Activated naive CD8-positive, alpha-beta T cell treated with anti-CD3 and anti-CD28 coated beads for 36 hours (primary cell): ENCODE data around the gene NKAP. TPM values are rescaled to one million over a fixed set of nuclear protein-coding genes. Genes with fewer than 3 reads are reported as not detected.
A peak's percentile ranks its signal among the peaks of the same experiment; 100 is the strongest.
"Not testable (repeated sequence)": the region's sequence is repeated elsewhere in the genome, so short reads cannot be mapped to it uniquely, and the experiment has no call there.

Experiments
- DNase-seq: peaks from one replicate; pipeline ENCODE4 v3.0.0; 2021
- H3K27ac Mint-ChIP-seq: one replicate; pipeline ENCODE4 v1.8.0; 2022; ENCODE audit warnings: mild to moderate bottlenecking, moderate library complexity, mixed read lengths
- H3K27me3 Mint-ChIP-seq: one replicate; pipeline ENCODE4 v1.8.0; 2022; ENCODE audit warnings: mild to moderate bottlenecking, mixed read lengths
- H3K36me3 Mint-ChIP-seq: one replicate; pipeline ENCODE4 v1.8.0; 2021; ENCODE audit warnings: mild to moderate bottlenecking, mixed read lengths
- H3K4me1 Mint-ChIP-seq: one replicate; pipeline ENCODE4 v1.8.0; 2021; ENCODE audit warnings: mixed read lengths
- H3K4me3 Mint-ChIP-seq: one replicate; pipeline ENCODE4 v1.8.0; 2022; ENCODE audit warnings: mild to moderate bottlenecking, moderate library complexity, mixed read lengths
- H3K9me3 Mint-ChIP-seq: one replicate; pipeline ENCODE4 v1.8.0; 2022; ENCODE audit warnings: mixed read lengths
- total RNA-seq, 2 experiments: library from RNA; stranded (reverse); gene quantifications; one replicate each; pipeline ENCODE4 v1.2.3, GENCODE V29; 2021

Gene NKAP
- total RNA-seq, 2 experiments from 2014 or later, result 8.3 to 9.7 TPM

DNA sequence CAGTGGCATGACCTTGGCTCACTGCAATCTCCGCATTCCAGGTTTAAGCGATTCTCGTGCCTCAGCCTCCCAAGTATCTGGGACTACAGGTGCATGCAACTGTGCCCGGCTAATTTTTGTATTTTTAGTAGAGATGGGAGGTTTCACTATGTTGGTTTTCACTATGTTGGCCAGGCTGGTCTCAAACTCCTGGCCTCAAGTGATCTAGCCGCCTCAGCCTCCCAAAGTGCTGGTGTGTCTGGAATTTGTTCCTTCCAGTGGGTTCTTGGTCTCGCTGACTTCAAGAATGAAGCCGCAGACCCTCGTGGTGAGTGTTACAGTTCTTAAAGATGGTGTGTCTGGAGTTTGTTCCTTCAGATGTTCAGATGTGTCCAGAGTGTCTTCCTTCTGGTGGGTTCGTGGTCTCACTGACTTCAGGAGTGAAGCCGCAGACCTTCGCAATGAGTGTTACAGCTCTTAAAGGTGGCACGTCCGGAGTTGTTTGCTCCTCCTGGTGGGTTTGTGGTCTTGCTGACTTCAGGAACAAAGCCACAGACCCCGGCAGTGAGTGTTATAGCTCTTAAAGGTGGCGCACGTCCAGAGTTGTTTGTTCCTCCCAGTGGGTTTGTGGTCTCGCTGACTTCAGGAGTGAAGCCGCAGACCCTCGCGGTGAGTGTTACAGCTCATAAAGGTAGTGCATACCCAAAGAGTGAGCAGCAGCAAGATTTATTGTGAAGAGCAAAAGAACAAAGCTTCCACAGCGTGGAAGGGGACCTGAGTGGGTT is 12.4 kb upstream of the NKAP start:
- H3K36me3 Mint-ChIP-seq, H3K9me3 Mint-ChIP-seq: not testable (repeated sequence)
- DNase-seq, result peak; percentile 68
- Mint-ChIP-seq H3K27me3 (peaks cover 27% of the 10 kb centered on the region), H3K4me3 (peak overlapping the region; percentile 29), H3K27ac (peak overlapping the region; percentile 61), H3K4me1 (peaks cover 33% of the 10 kb centered on the region)

DNA sequence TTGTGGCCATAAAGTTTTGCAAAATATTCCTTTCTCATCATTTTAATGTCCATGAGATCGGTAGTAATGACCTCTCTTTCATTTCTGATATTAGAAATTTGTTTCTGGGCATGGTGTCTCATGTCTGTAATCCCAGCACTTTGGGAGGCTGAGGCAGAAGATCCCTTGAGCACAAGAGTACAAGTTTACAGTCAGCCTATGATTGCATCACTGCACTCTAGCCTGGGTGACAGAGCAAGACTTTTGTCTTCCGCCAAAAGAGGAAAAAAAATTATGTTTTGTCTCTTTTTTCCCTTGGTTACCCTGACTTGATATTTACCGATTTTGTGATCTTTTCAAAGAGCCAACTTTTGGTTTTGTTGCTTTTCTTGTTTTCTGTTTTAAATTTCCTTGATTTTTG is 10.8 kb upstream of the NKAP start:
- H3K4me3 Mint-ChIP-seq, result no peak overlapping the region
- H3K27ac Mint-ChIP-seq, result no peak overlapping the region
- peaks cover 20% of the 10 kb centered on the region for H3K27me3 Mint-ChIP-seq
- H3K9me3 Mint-ChIP-seq, result no peaks in the 10 kb centered on the region
- peaks cover 33% of the 10 kb centered on the region for H3K4me1 Mint-ChIP-seq
- no peaks in the 10 kb centered on the region for H3K36me3 Mint-ChIP-seq
- DNase-seq, result no peak

DNA sequence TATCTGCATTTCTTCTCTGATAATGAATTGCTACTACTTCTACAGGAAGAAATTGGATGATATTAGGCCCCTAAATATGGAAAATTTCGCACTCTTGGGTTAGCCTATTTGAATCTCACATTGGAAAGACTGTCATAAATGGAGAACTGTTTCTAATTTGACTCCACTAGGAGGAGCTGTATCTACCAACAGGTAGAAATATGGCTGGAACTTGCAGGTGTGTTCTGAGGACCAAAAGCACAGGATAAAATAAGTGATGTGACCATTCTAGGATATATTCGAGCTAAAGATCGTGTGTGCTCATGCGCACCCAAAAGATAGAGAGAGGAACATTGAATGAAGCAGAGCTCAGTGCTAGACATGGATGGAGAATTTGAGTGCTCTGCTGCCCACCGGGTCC is 4.8 kb upstream of the NKAP start:
- no peaks in the 10 kb centered on the region for H3K9me3 Mint-ChIP-seq
- H3K4me1 Mint-ChIP-seq, result peaks cover 3% of the 10 kb centered on the region
- H3K27ac Mint-ChIP-seq, result no peak overlapping the region

GRCh38 chrX:119945481-119945880 is 1.9 kb upstream of the NKAP start:
- Mint-ChIP-seq H3K27ac (no peak overlapping the region), H3K36me3 (peaks cover 2% of the 10 kb centered on the region), H3K9me3 (no peaks in the 10 kb centered on the region), H3K4me3 (no peak overlapping the region), H3K4me1 (peaks cover 10% of the 10 kb centered on the region), H3K27me3 (no peaks in the 10 kb centered on the region)
- no peak for DNase-seq

More for the DNA sequence above, 4.8 kb upstream of the NKAP start:
- no peaks in the 10 kb centered on the region for H3K27me3 Mint-ChIP-seq
- H3K4me3 Mint-ChIP-seq, result no peak overlapping the region
- H3K36me3 Mint-ChIP-seq, result no peaks in the 10 kb centered on the region
- no peak for DNase-seq

- H3K4me1 Mint-ChIP-seq, result peaks cover 9% of the 10 kb centered on the region
- peak overlapping the region; percentile 95 for H3K27ac Mint-ChIP-seq
- H3K36me3 Mint-ChIP-seq, result peaks cover 2% of the 10 kb centered on the region
- peak overlapping the region; percentile 95 for H3K4me3 Mint-ChIP-seq
- H3K9me3 Mint-ChIP-seq, result no peaks in the 10 kb centered on the region
- no peaks in the 10 kb centered on the region for H3K27me3 Mint-ChIP-seq
- DNase-seq, result no peak
Observed at GRCh38 chrX:119942831-119943184, 743 bp downstream of the NKAP start.

GRCh38 chrX:119942173-119942819 is 1.3 kb downstream of the NKAP start:
- H3K27ac Mint-ChIP-seq, result peak overlapping the region; percentile 95
- H3K4me3 Mint-ChIP-seq, result peak overlapping the region; percentile 95
- H3K4me1 Mint-ChIP-seq, result peaks cover 9% of the 10 kb centered on the region
- H3K27me3 Mint-ChIP-seq, result no peaks in the 10 kb centered on the region
- peaks cover 2% of the 10 kb centered on the region for H3K36me3 Mint-ChIP-seq
- H3K9me3 Mint-ChIP-seq, result no peaks in the 10 kb centered on the region
- no peak for DNase-seq

DNA sequence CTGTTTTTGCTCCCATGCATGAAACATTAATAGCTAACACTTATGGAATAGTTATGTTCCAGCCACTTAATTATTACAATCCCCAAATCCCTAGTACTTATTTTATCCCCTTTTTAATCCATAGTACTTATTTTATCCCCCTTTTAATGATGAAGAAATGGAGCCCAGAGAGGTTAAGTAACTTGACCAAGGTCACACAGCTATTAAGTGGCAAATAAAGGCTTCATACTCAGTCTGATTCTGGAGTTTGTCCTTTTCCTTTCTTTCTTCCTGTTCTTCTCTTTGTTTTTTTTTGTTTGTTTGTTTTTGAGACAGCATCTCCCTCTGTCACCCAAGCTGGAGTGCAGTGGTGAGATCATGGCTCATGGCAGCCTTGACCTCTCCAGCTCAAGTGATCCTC is 2.2 kb downstream of the NKAP start:
- Mint-ChIP-seq H3K4me1 (peaks cover 9% of the 10 kb centered on the region), H3K36me3 (peaks cover 2% of the 10 kb centered on the region), H3K27me3 (no peaks in the 10 kb centered on the region), H3K4me3 (peak overlapping the region; percentile 95), H3K27ac (no peak overlapping the region), H3K9me3 (no peaks in the 10 kb centered on the region)
- no peak for DNase-seq

GRCh38 chrX:119935215-119935874 is 8.2 kb downstream of the NKAP start:
- Mint-ChIP-seq H3K27me3 (no peaks in the 10 kb centered on the region), H3K4me3 (no peak overlapping the region), H3K4me1 (no peaks in the 10 kb centered on the region), H3K27ac (no peak overlapping the region), H3K9me3 (no peaks in the 10 kb centered on the region), H3K36me3 (peaks cover 4% of the 10 kb centered on the region)
- DNase-seq, result no peak

DNA sequence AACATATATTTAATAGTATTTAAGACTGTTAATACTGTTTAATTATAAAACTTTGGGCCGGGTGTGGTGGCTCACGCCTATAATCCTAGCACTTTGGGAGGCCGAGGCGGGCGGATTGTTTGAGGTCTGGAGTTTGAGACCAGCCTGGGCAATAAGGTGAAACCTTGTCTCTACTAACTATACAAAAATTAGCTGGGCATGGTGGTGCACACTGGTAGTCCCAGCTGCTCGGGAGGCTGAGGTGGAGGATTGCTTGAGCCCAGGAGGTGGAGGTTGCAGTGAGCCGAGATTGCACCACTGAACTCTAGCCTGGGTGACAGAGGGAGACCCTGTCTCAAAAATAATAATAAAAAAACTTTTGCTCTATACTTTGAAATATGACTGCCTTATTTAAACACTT is 21.2 kb downstream of the NKAP start:
- H3K9me3 Mint-ChIP-seq, H3K4me3 Mint-ChIP-seq, DNase-seq, H3K4me1 Mint-ChIP-seq, H3K27ac Mint-ChIP-seq, H3K36me3 Mint-ChIP-seq, H3K27me3 Mint-ChIP-seq: not testable (repeated sequence)

DNA sequence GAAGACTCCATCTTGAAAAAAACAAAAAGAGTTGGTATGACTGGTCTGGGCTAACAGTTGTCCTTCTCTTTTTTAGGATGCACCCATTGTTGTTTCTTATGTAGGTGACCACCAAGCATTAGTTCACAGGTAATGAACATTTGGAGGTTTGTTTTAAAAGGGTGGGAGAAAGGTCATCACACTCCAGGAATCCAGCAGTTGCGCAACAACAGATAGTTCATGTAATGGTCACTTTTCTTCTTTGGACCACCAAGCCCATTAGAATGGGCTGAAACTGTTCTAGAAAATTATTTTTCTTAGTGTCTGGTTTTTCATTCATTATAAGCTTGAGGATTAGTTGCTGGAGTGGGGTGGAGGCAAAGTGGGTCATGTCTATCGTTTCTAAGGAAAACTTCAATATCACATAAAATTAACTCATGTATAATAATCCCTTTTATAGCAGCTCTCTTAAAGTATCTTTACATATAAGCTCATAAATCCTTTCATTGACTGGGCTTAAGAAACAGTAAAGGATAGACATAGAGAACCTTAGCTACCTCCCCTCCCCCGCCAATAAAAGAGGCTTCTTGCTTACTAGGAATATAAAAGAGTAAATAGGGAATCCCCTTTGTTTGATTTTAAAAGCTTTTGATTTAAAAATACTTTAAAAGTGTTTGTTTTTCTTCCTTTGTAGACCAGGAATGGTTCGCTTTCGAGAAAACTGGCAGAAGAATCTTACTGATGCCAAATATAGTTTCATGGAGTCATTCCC is 23.5 kb downstream of the NKAP start:
- Mint-ChIP-seq H3K4me3 (no peak overlapping the region), H3K4me1 (no peaks in the 10 kb centered on the region), H3K36me3 (no peaks in the 10 kb centered on the region), H3K9me3 (no peaks in the 10 kb centered on the region), H3K27me3 (no peaks in the 10 kb centered on the region), H3K27ac (no peak overlapping the region)
- no peak for DNase-seq

DNA sequence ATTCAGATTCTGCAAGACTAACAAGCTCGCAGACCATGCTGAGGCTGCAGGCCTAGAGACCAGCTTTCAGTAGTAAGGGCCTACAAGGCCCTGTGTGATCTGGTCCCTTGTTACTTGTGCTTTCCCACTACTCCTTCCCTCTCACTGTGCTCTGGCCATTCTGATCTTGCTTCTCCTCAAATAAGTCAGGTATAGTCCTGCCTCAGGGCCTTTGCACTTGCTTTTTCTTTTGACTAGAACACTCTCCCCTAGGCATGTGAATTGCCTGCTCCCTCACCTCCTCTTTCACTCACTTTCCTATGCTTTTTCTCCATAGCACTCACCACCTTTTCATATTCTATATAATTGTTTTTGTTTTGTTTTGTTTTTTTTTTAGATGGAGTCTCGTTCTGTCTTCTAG is 25.7 kb downstream of the NKAP start:
- DNase-seq, result no peak
- Mint-ChIP-seq H3K4me3 (no peak overlapping the region), H3K4me1 (no peaks in the 10 kb centered on the region), H3K36me3 (no peaks in the 10 kb centered on the region), H3K27me3 (no peaks in the 10 kb centered on the region), H3K9me3 (no peaks in the 10 kb centered on the region), H3K27ac (no peak overlapping the region)

DNA sequence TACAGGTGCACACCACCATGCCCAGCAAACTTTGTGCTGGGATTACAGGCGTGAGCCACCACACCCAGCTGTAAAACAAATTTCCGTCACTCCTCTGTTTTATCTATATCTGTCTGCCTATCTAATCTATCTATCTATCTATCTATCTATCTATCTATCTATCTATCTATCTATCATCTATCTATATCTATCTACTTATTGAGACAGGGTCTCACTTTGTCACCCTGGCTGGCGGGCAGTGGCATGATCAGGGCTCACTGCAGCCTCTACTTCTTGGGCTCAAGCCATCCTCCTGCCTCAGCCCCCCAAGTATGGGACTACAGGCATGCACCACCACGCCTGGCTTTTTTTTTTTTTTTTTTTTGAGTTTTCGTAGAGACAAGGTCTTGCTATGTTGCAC is 27.2 kb downstream of the NKAP start:
- Mint-ChIP-seq H3K27me3 (no peaks in the 10 kb centered on the region), H3K36me3 (no peaks in the 10 kb centered on the region), H3K9me3 (no peaks in the 10 kb centered on the region), H3K4me3 (no peak overlapping the region), H3K27ac (no peak overlapping the region), H3K4me1 (no peaks in the 10 kb centered on the region)
- DNase-seq, result no peak

DNA sequence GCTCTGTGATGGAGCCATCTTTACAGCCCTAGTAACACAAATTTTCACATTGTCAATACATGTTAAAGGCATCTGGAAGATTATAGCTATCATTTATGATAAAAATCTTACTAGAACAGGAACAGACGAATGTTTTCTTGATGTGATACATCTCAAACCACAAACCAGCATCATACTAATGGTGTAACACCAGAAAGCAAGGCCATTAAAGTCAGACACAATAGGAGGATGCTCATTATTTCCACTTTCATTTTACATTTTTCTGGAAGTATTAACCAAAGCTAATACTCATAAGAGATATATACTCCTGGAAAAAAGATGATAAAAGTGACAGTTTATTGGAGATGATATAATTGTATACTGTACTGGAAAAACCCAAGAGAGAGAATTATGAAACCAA is 42.6 kb downstream of the NKAP start:
- H3K27ac Mint-ChIP-seq, result no peak overlapping the region
- no peak for DNase-seq
- no peaks in the 10 kb centered on the region for H3K4me1 Mint-ChIP-seq
- H3K36me3 Mint-ChIP-seq, result no peaks in the 10 kb centered on the region
- H3K27me3 Mint-ChIP-seq, result no peaks in the 10 kb centered on the region
- H3K9me3 Mint-ChIP-seq, result no peaks in the 10 kb centered on the region
- no peak overlapping the region for H3K4me3 Mint-ChIP-seq

DNA sequence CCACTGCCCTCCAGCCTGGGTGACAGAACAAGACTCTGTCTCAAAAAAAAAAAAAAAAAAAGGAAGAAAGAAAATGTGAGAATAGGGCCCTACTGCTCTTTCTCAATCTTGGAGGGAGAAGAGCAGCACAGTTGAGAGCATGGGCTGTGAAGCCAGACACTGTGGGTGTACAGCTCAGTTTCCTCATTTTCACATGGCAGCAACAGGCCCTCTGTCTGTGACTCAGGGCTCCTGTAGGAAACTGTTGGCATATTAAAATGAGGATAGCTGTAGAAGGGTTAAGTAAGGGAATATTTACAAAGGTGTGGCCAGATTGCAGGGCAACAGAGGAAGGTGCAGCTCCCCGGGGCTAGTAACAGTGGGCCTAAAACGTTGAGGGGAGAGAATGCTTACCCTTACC is 44.4 kb downstream of the NKAP start:
- Mint-ChIP-seq H3K9me3 (no peaks in the 10 kb centered on the region), H3K4me3 (no peak overlapping the region), H3K36me3 (no peaks in the 10 kb centered on the region), H3K4me1 (no peaks in the 10 kb centered on the region), H3K27ac (no peak overlapping the region), H3K27me3 (no peaks in the 10 kb centered on the region)
- no peak for DNase-seq

DNA sequence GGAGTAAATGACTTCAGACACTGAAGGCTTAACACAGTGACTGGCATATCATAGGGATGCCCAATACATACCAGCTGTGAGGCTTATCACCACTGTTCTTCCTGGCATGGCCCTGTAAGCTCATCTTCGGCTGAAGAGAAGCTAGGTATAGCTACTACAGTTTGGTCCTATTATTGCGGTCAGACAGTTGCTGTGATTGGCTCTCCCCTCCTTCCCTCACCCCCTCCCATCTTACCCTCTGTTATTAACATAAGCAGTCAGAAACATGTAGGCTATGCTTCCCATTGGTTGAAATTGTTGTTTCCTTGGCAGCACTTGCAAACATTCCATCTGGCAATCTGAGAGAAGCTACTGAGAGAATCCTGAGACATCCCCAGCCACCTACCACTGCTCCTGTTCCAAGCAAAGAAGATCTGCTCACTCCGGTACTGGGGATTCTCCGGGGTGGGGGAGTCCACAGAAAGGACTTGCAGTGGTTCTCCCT is 47.7 kb downstream of the NKAP start, which contains the start of gene AKAP14:
Gene AKAP14, plus strand, starts transcription at position 51 of the 484 bp plus-strand sequence. CDS start 7,331 bp downstream, outside the sequence.
- Mint-ChIP-seq H3K4me3 (no peak within 1 kb of the TSS), H3K4me1 (no peaks in the 10 kb centered on the region), H3K36me3 (no peaks in the 10 kb centered on the region), H3K27ac (no peak within 1 kb of the TSS), H3K9me3 (no peaks in the 10 kb centered on the region), H3K27me3 (no peaks in the 10 kb centered on the region)
- no peak for DNase-seq
